Measurements from ENCODE around the gene RIPK3.

The RIPK3 gene

GRCh38 chr14:24379907-24380730, 40.3 kb upstream of the RIPK3 start:
- TF ChIP-seq CTCF (IDR thresholded peaks at IDR 0.05), result no peak
- no peaks in the 10 kb centered on the region for H3K27me3 ChIP-seq (ENCODE audit: control insufficient read depth, insufficient read depth, low read length)
- H3K4me1 ChIP-seq, result peaks cover 14% of the 10 kb centered on the region
- H3K9me3 ChIP-seq (ENCODE audit: control insufficient read depth, low read length), result no peaks in the 10 kb centered on the region
- H3K79me2 ChIP-seq, result no peaks in the 10 kb centered on the region
- no peak overlapping the region for H3K9ac ChIP-seq
- no peaks in the 10 kb centered on the region for H3K36me3 ChIP-seq (ENCODE audit: control insufficient read depth, insufficient read depth, low read length)
- no peak overlapping the region for H2AFZ ChIP-seq
- no peak overlapping the region for H3K27ac ChIP-seq
- H3K4me2 ChIP-seq (ENCODE audit: low read length), result no peak overlapping the region
- no peak overlapping the region for H3K4me3 ChIP-seq (ENCODE audit: low read depth, low read length)

GRCh38 chr14:24378981-24379906, 39.5 kb upstream of the RIPK3 start:
- no peaks in the 10 kb centered on the region for H3K79me2 ChIP-seq
- H3K4me2 ChIP-seq (ENCODE audit: low read length), result no peak overlapping the region
- H3K27me3 ChIP-seq (ENCODE audit: control insufficient read depth, insufficient read depth, low read length), result no peaks in the 10 kb centered on the region
- H2AFZ ChIP-seq, result no peak overlapping the region
- H3K9ac ChIP-seq, result no peak overlapping the region
- no peaks in the 10 kb centered on the region for H3K36me3 ChIP-seq (ENCODE audit: control insufficient read depth, insufficient read depth, low read length)
- peak overlapping the region; percentile 11 for H3K27ac ChIP-seq
- H3K4me3 ChIP-seq (ENCODE audit: low read depth, low read length), result no peak overlapping the region
- H3K9me3 ChIP-seq (ENCODE audit: control insufficient read depth, low read length), result no peaks in the 10 kb centered on the region
- peaks cover 14% of the 10 kb centered on the region for H3K4me1 ChIP-seq
- no peak for TF ChIP-seq CTCF (IDR thresholded peaks at IDR 0.05)

- TF ChIP-seq CTCF (IDR thresholded peaks at IDR 0.05), result no peak
- H3K4me2 ChIP-seq (ENCODE audit: low read length), result no peak overlapping the region
- peaks cover 14% of the 10 kb centered on the region for H3K4me1 ChIP-seq
- peak overlapping the region; percentile 11 for H3K27ac ChIP-seq
- H2AFZ ChIP-seq, result peak overlapping the region; percentile 66
- no peaks in the 10 kb centered on the region for H3K79me2 ChIP-seq
- H3K9ac ChIP-seq, result no peak overlapping the region
- no peaks in the 10 kb centered on the region for H3K9me3 ChIP-seq (ENCODE audit: control insufficient read depth, low read length)
- H3K27me3 ChIP-seq (ENCODE audit: control insufficient read depth, insufficient read depth, low read length), result no peaks in the 10 kb centered on the region
- H3K4me3 ChIP-seq (ENCODE audit: low read depth, low read length), result no peak overlapping the region
- H3K36me3 ChIP-seq (ENCODE audit: control insufficient read depth, insufficient read depth, low read length), result no peaks in the 10 kb centered on the region
These were observed 38.5 kb upstream of the RIPK3 start for GRCh38 chr14:24378327-24378726.

GRCh38 chr14:24377657-24378056, 37.9 kb upstream of the RIPK3 start:
- H3K79me2 ChIP-seq, result no peaks in the 10 kb centered on the region
- peaks cover 14% of the 10 kb centered on the region for H3K4me1 ChIP-seq
- H3K36me3 ChIP-seq (ENCODE audit: control insufficient read depth, insufficient read depth, low read length), result no peaks in the 10 kb centered on the region
- peak overlapping the region; percentile 77 for H2AFZ ChIP-seq
- no peak for TF ChIP-seq CTCF (IDR thresholded peaks at IDR 0.05)
- no peak overlapping the region for H3K4me2 ChIP-seq (ENCODE audit: low read length)
- no peak overlapping the region for H3K27ac ChIP-seq
- H3K4me3 ChIP-seq (ENCODE audit: low read depth, low read length), result no peak overlapping the region
- H3K9ac ChIP-seq, result no peak overlapping the region
- no peaks in the 10 kb centered on the region for H3K9me3 ChIP-seq (ENCODE audit: control insufficient read depth, low read length)
- no peaks in the 10 kb centered on the region for H3K27me3 ChIP-seq (ENCODE audit: control insufficient read depth, insufficient read depth, low read length)

Measured in parathyroid adenoma (tissue), 2 donors.